Measurements from ENCODE around the gene MYO9B.

DNA sequence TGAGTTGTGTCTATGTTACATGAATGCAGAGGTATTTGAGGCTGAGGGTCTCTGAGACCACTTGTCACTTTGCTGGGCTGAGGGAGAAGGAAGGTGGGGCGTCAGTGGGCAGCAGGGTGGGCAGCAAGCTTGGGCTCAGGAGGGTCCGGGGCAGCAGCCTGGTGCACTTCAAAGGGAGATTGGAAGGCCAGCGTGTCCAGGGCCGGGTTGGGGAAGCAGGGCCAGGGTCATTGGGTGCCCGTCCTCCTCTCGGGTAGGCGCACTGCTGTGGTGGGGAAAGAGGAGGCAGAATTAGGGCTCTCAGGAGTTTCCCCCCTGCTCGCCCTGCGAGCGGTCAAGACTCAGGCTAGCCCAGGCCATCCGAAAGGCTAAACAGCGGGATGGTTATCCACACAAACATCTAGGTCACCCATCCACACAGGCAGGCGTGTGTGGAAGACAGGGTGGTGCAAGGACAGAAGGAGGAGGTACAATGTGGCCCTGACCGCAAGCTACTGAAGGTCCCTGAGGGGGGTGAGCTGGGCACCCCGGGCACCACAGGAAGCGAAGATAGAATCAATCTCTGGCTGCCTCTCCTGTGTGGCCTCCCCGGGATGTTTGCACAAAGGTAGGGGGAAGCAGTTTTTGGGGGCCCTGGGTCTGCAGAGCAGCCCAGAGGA is 37.7 kb downstream of the MYO9B start:
- no peak for TF ChIP-seq EZH2 (IDR thresholded peaks at IDR 0.05)
- TF ChIP-seq POLR2AphosphoS5 (IDR thresholded peaks at IDR 0.05; ENCODE audit: borderline replicate concordance, low read depth, low read length), result no peak
